Mesenchymal stem cell (in vitro differentiated cells and primary cell): Measurements from ENCODE around the gene SLC6A17.

Source experiments
- DNase-seq: peaks from one replicate; pipeline ENCODE4 v3.0.0-alpha.2; 2013
- H2AFZ ChIP-seq: one replicate; pipeline ENCODE4 v1.6.1; 2013; ENCODE audit warnings: low read depth, mild to moderate bottlenecking, control low read depth, inconsistent platforms, low read length, moderate library complexity
- H2AK5ac ChIP-seq: 2 replicates; pipeline ENCODE4 v1.6.1; 2013; ENCODE audit warnings: low read length, moderate library complexity, mild to moderate bottlenecking, inconsistent platforms; ENCODE audit not compliant: severe bottlenecking
- H2BK120ac ChIP-seq: one replicate; pipeline ENCODE4 v1.6.1; 2013; ENCODE audit warnings: low read depth, mild to moderate bottlenecking, inconsistent platforms, low read length, moderate library complexity
- H2BK12ac ChIP-seq, 2 experiments: one replicate each; pipeline ENCODE4 v1.6.1; 2013; ENCODE audit warnings: inconsistent platforms in 2 of 2, low read length in 2 of 2, mild to moderate bottlenecking in 2 of 2, moderate library complexity in 2 of 2, control low read depth in 1 of 2
- H2BK15ac ChIP-seq: one replicate; pipeline ENCODE4 v1.6.1; 2013; ENCODE audit warnings: mild to moderate bottlenecking, low read depth, inconsistent platforms; ENCODE audit not compliant: poor library complexity, severe bottlenecking
- H2BK5ac ChIP-seq: 2 replicates; pipeline ENCODE4 v1.6.1; 2013; ENCODE audit warnings: low read depth, mild to moderate bottlenecking, low read length, control low read depth, inconsistent platforms; ENCODE audit not compliant: poor library complexity, severe bottlenecking
- H3K14ac ChIP-seq, 2 experiments: one replicate each; pipeline ENCODE4 v1.6.1; 2013; ENCODE audit warnings: inconsistent platforms in 2 of 2, low read length in 2 of 2, control low read depth in 1 of 2, mild to moderate bottlenecking in 1 of 2, moderate library complexity in 1 of 2
- H3K18ac ChIP-seq, 2 experiments: one replicate each; pipeline ENCODE4 v1.6.1; 2013; ENCODE audit warnings: inconsistent platforms in 2 of 2, low read length in 2 of 2, control low read depth in 1 of 2, low read depth in 1 of 2, mild to moderate bottlenecking in 1 of 2
- H3K23ac ChIP-seq, 2 experiments: one replicate each; pipeline ENCODE4 v1.6.1; 2013; ENCODE audit warnings: inconsistent platforms in 2 of 2, low read length in 2 of 2, mild to moderate bottlenecking in 2 of 2, moderate library complexity in 2 of 2, control low read depth in 1 of 2
- H3K27ac ChIP-seq: 2 replicates; pipeline ENCODE4 v1.5.1; 2013; ENCODE audit warnings: mild to moderate bottlenecking, moderate library complexity, low read length, control low read depth, inconsistent platforms; ENCODE audit not compliant: poor library complexity, severe bottlenecking
- H3K27me3 ChIP-seq, 2 experiments: 2 replicates each; pipeline versions ENCODE4 v1.6.1 to v1.7.0; 2013; ENCODE audit warnings: low read length in 2 of 2, mild to moderate bottlenecking in 2 of 2, moderate library complexity in 2 of 2, control low read depth in 1 of 2, inconsistent platforms in 1 of 2; ENCODE audit not compliant: control insufficient read depth in 1 of 2, insufficient read depth in 1 of 2
- H3K36me3 ChIP-seq, 2 experiments: 2 replicates each; pipeline versions ENCODE4 v1.6.1 to v1.7.0; 2013; ENCODE audit warnings: low read length in 2 of 2, control low read depth in 1 of 2, inconsistent platforms in 1 of 2, low read depth in 1 of 2, mild to moderate bottlenecking in 1 of 2; ENCODE audit not compliant: insufficient read depth in 2 of 2, control insufficient read depth in 1 of 2
- H3K4ac ChIP-seq, 2 experiments: one replicate each; pipeline ENCODE4 v1.6.1; 2013; ENCODE audit warnings: inconsistent platforms in 2 of 2, low read length in 2 of 2, mild to moderate bottlenecking in 2 of 2, moderate library complexity in 2 of 2, control low read depth in 1 of 2, low read depth in 1 of 2
- H3K4me1 ChIP-seq: 2 replicates; pipeline ENCODE4 v1.6.1; 2013; ENCODE audit warnings: low read depth, low read length, control low read depth; ENCODE audit not compliant: control insufficient read depth, insufficient read depth
- H3K4me2 ChIP-seq: 2 replicates; pipeline ENCODE4 v1.6.1; 2013; ENCODE audit warnings: low read length, mild to moderate bottlenecking, inconsistent platforms; ENCODE audit not compliant: poor library complexity, severe bottlenecking
- H3K4me3 ChIP-seq, 2 experiments: 2 replicates each; pipeline versions ENCODE4 v1.5.1 to v1.7.0; 2013; ENCODE audit warnings: low read length in 2 of 2, mild to moderate bottlenecking in 2 of 2, control low read depth in 1 of 2, low read depth in 1 of 2; ENCODE audit not compliant: insufficient read depth in 1 of 2
- H3K79me1 ChIP-seq: replicated peaks from 2 replicates; pipeline ENCODE4 v1.6.1; 2013; ENCODE audit warnings: mild to moderate bottlenecking, control low read depth, low read length, inconsistent platforms; ENCODE audit not compliant: poor library complexity, severe bottlenecking
- H3K9ac ChIP-seq: 2 replicates; pipeline ENCODE4 v1.7.0; 2013; ENCODE audit warnings: mild to moderate bottlenecking, low read length, moderate library complexity
- H3K9me3 ChIP-seq: 2 replicates; pipeline ENCODE4 v1.7.0; 2013; ENCODE audit warnings: mild to moderate bottlenecking, low read length; ENCODE audit not compliant: control insufficient read depth
- H4K8ac ChIP-seq: one replicate; pipeline ENCODE4 v1.6.1; 2013; ENCODE audit warnings: inconsistent platforms, mild to moderate bottlenecking, low read length, moderate library complexity
- H4K91ac ChIP-seq: one replicate; pipeline ENCODE4 v1.6.1; 2013; ENCODE audit warnings: mild to moderate bottlenecking, low read length, inconsistent platforms
- WGBS: methylation state at CpG from one replicate; pipeline ENCODE4 v1.1.7; 2013; ENCODE audit warnings: mixed read lengths; 5-methylcytosine and 5-hydroxymethylcytosine counted together

SLC6A17 gene

DNA sequence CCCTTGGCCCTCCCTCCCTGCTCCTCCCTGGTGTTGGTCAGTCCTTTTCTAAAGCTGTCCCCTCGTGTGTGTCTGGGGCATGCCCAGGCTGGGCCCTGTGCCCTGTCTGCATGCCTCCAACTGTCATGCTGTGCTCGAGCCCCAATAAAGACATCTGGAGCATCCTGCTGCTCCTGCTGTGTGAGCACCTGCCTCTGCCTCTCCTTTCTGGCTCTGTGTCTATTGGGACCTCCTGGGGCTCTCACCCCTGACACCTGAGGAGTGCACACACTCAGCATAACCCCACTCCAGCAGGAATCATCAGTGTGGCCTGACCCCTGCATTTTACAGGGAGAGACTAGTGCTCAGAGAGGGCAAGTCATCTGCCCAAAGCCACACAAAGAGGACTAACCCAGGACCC is 83.6 kb downstream of the SLC6A17 start:
- WGBS = 69% methylated on average over 2 of the region's 2 CpGs

GRCh38 chr1:110234691-110235090 is 84.4 kb downstream of the SLC6A17 start:
- Histone ChIP-seq H2AFZ (no peak overlapping the region), H3K79me1 (no peaks in the 10 kb centered on the region), H2BK5ac (no peak overlapping the region), H3K4me3 (no peak overlapping the region), H2AK5ac (no peak overlapping the region), H2BK12ac (no peak overlapping the region), H3K23ac (no peak overlapping the region), H4K8ac (no peak overlapping the region), H4K91ac (no peak overlapping the region), H3K18ac (no peak overlapping the region), H3K9me3 (no peaks in the 10 kb centered on the region), H3K4me2 (no peak overlapping the region), H3K4ac (no peak overlapping the region), H2BK120ac (no peak overlapping the region), H3K14ac (no peak overlapping the region), H2BK15ac (no peak overlapping the region), H3K9ac (peak overlapping the region; percentile 67), H3K27ac (no peak overlapping the region), H3K36me3 (peaks cover 0 to 29% of the 10 kb centered on the region in 2 experiments), H3K27me3 (peaks cover 0 to 54% of the 10 kb centered on the region in 2 experiments), H3K4me1 (no peaks in the 10 kb centered on the region)
- WGBS = 83% methylated on average over 5 of the region's 5 CpGs
- DNase-seq = no peak

More for the DNA sequence above, 83.6 kb downstream of the SLC6A17 start:
- Histone ChIP-seq H2BK120ac (no peak overlapping the region), H4K91ac (no peak overlapping the region), H2AFZ (no peak overlapping the region), H2BK15ac (no peak overlapping the region), H3K9me3 (no peaks in the 10 kb centered on the region), H3K79me1 (no peaks in the 10 kb centered on the region), H3K27me3 (peaks cover 0 to 49% of the 10 kb centered on the region in 2 experiments), H2BK12ac (no peak overlapping the region), H3K36me3 (peaks cover 0 to 35% of the 10 kb centered on the region in 2 experiments), H3K18ac (no peak overlapping the region), H3K4ac (no peak overlapping the region), H3K4me2 (no peak overlapping the region), H3K4me3 (no peak overlapping the region), H3K9ac (no peak overlapping the region), H4K8ac (no peak overlapping the region), H2AK5ac (no peak overlapping the region), H3K23ac (no peak overlapping the region), H3K4me1 (no peaks in the 10 kb centered on the region), H2BK5ac (no peak overlapping the region), H3K27ac (no peak overlapping the region), H3K14ac (peak overlapping the region in 1 of 2 experiments; percentile 64)
- no peak for DNase-seq

GRCh38 chr1:110235181-110235833 is 85.0 kb downstream of the SLC6A17 start:
- Histone ChIP-seq H2BK12ac (no peak overlapping the region), H3K27me3 (peaks cover 0 to 60% of the 10 kb centered on the region in 2 experiments), H3K23ac (peak overlapping the region in 1 of 2 experiments; percentile 48), H3K9me3 (no peaks in the 10 kb centered on the region), H3K36me3 (peaks cover 0 to 28% of the 10 kb centered on the region in 2 experiments), H3K27ac (no peak overlapping the region), H2BK5ac (no peak overlapping the region), H3K4me2 (no peak overlapping the region), H2AK5ac (no peak overlapping the region), H2BK120ac (no peak overlapping the region), H3K9ac (peak overlapping the region; percentile 67), H3K79me1 (no peaks in the 10 kb centered on the region), H3K4me3 (no peak overlapping the region), H3K18ac (no peak overlapping the region), H4K8ac (no peak overlapping the region), H3K4ac (no peak overlapping the region), H3K4me1 (no peaks in the 10 kb centered on the region), H3K14ac (peak overlapping the region in 1 of 2 experiments; percentile 74), H2BK15ac (no peak overlapping the region), H2AFZ (no peak overlapping the region), H4K91ac (no peak overlapping the region)
- WGBS = 84% methylated on average over 11 of the region's 13 CpGs
- no peak for DNase-seq

DNA sequence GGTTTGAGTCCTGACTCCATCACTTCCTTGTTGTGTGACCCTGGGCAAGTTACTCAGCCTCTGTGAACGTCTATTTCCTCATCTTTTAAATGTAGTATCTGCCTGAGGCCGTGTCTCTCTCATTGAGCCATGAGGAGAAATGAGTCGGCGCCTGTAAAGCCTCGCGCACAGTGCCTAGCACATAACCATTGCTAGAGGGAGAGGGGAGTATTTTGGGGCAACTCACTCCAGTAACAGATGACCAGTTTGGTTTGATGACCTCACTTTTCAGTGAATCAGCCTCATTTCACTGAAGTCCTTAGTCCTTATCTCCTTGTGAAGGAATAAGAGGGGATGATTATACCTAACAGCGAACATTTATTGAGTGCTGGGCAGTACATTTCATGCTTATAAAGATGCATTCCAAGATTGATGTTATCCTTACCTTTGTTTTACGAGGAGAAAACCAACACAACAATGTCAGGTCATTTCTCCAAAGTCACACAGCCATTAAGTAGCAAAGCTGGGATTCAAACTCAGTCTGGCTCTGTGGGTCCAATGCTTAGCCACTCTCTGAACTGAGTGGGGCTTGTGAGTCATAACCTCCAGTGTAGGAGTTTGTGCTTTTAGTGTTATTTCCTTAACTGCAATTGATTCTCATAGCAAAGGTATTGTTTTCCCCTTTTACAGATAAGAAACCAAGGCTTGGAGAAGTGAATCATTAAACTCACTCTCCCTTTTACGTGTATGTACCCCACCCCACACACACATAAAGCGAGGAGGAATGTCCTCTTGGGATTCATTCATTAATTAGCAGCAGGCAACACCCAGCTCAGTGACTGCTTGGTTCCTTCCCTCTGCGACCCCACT is 85.8 kb downstream of the SLC6A17 start:
- Histone ChIP-seq H2BK120ac (no peak overlapping the region), H3K27ac (no peak overlapping the region), H3K79me1 (no peaks in the 10 kb centered on the region), H2BK15ac (no peak overlapping the region), H3K4me2 (no peak overlapping the region), H3K4ac (no peak overlapping the region), H2AK5ac (no peak overlapping the region), H3K36me3 (peaks cover 0 to 21% of the 10 kb centered on the region in 2 experiments), H4K8ac (no peak overlapping the region), H3K9me3 (no peaks in the 10 kb centered on the region), H2BK12ac (no peak overlapping the region), H4K91ac (no peak overlapping the region), H3K27me3 (peaks cover 0 to 60% of the 10 kb centered on the region in 2 experiments), H3K9ac (peak overlapping the region; percentile 67), H3K4me1 (no peaks in the 10 kb centered on the region), H2AFZ (no peak overlapping the region), H2BK5ac (no peak overlapping the region), H3K14ac (no peak overlapping the region), H3K23ac (no peak overlapping the region), H3K18ac (no peak overlapping the region), H3K4me3 (no peak overlapping the region)
- 65% methylated on average over 11 of the region's 11 CpGs for WGBS
- DNase-seq = peak; percentile 49
